Neuron (in vitro differentiated cells): ENCODE data around the gene NR3C2.

Experiments
- H2AFZ ChIP-seq: one replicate; pipeline ENCODE4 v1.6.1; 2013; ENCODE audit warnings: low read depth, mild to moderate bottlenecking, inconsistent platforms, low read length, moderate library complexity
- H3K27me3 ChIP-seq: one replicate; pipeline ENCODE4 v1.6.1; 2013; ENCODE audit warnings: low read length; ENCODE audit not compliant: insufficient read depth
- H3K36me3 ChIP-seq: one replicate; pipeline ENCODE4 v1.6.1; 2013; ENCODE audit warnings: low read length; ENCODE audit not compliant: insufficient read depth
- H3K4me1 ChIP-seq: one replicate; pipeline ENCODE4 v1.6.1; 2013; ENCODE audit warnings: low read length; ENCODE audit not compliant: insufficient read depth
- H3K4me3 ChIP-seq: 2 replicates; pipeline ENCODE4 v1.5.1; 2013; ENCODE audit warnings: mild to moderate bottlenecking, low read length, moderate library complexity
- H3K9me3 ChIP-seq: one replicate; pipeline ENCODE4 v1.6.1; 2013; ENCODE audit warnings: low read length

The NR3C2 gene

DNA sequence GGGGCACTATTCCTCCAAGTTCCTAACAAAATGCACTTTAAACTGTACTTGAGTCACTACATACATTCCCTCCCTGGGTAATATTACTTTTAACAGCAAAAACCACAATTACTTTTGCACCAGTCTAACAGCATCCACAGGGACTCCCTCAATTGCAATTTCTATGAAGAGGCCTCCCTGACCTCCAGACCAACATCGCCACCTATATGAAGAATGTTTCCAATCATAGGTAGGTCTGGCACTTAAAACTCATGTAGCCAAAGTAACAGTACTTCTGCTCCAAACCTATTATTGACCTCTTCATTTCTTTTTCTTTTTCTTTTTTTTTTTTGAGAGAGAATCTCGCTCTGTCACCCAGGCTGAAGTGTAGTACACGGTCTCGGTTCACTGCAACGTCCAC is 15.6 kb downstream of the NR3C2 start:
- H3K9me3 ChIP-seq: no peaks in the 10 kb centered on the region
- no peaks in the 10 kb centered on the region for H3K4me1 ChIP-seq
- H3K27me3 ChIP-seq: no peaks in the 10 kb centered on the region
- H3K4me3 ChIP-seq: no peak overlapping the region
- no peaks in the 10 kb centered on the region for H3K36me3 ChIP-seq
- H2AFZ ChIP-seq: no peak overlapping the region

DNA sequence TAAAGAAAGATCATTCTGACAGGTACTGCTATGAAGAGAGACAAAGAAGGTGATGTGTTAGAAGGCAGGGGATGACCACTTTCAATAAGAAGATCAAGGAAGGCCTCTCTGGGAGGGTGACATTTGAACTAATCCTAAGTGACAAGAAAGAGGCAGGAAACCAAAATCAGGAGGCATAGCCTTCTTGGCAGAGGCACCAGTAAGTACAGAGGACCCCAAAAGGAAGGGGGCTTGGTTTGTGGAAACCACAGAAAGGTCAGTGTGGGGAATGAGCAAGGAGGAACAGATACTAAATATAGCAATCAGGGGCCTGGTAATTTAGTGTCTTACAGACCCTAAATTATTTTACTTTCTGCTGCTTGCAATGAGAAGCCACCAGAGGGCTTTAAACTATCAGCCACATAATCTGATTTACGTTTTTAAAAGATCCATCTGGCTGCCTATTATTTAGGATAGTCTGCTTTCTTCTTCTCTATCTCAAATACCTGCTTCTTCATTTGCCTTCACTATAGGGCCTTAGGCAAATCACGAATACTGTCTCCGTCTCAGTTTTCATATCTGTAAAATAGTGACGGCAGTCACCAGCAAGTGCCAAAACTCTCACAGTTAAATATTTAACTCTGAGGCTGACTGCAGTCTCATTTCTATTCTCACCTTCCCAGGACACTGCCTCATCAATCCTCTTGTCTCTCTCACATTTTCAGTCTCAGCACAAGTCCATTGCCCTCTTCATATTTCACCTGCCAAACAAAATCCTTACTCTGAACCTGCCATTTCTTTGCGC is 16.7 kb downstream of the NR3C2 start:
- Histone ChIP-seq H3K4me3 (no peak overlapping the region), H3K4me1 (no peaks in the 10 kb centered on the region), H3K36me3 (no peaks in the 10 kb centered on the region), H3K27me3 (no peaks in the 10 kb centered on the region), H2AFZ (no peak overlapping the region), H3K9me3 (no peaks in the 10 kb centered on the region)

GRCh38 chr4:148420397-148420796 is 21.8 kb downstream of the NR3C2 start:
- H3K4me3 ChIP-seq: no peak overlapping the region
- no peaks in the 10 kb centered on the region for H3K27me3 ChIP-seq
- no peak overlapping the region for H2AFZ ChIP-seq
- no peaks in the 10 kb centered on the region for H3K36me3 ChIP-seq
- H3K4me1 ChIP-seq: no peaks in the 10 kb centered on the region
- no peaks in the 10 kb centered on the region for H3K9me3 ChIP-seq

DNA sequence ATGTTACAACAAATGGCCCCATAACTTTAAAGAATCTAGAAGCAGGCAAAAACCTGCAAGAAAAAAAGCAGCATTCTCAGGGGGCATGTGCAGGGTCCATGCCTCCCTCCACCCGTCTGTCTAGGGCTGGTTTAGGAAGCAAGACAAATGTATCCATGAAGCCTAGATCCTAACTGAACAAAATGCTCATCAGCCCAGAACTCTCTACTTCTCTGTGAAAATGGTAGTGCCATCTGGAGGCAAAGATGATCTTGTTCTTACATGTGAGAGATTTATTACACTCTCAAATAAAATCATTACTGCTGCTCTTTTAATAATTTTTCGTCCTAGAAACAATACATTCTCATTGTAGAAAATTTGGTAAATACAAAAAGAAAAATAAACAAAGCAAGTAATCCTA is 26.7 kb downstream of the NR3C2 start:
- Histone ChIP-seq H3K9me3 (no peaks in the 10 kb centered on the region), H3K36me3 (no peaks in the 10 kb centered on the region), H3K4me3 (no peak overlapping the region), H3K4me1 (no peaks in the 10 kb centered on the region), H2AFZ (no peak overlapping the region), H3K27me3 (no peaks in the 10 kb centered on the region)

DNA sequence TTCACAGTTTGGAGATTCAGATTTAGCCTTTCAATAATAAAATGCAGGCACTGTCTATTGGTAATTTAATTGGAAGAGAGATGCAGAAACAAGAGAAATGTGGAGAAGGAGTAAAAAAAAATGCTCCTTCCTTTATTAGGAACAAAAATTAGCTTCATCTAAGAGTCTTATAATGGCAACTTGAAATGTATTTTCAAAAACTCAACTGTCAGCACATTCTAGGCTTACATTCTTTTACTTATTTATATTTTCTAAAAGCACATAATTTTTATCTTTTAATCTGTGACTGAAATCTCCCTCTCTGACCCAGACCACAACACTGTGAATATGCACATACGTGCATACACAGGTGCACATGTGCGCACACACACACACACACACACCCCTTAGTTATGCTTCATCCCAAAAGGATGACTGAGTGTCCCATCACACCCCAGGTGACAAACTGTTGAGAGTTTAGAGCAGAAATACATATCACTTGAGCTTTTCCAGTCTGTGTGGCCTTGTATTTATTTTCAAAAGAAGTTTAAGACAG is 29.7 kb downstream of the NR3C2 start:
- Histone ChIP-seq H2AFZ (no peak overlapping the region), H3K27me3 (no peaks in the 10 kb centered on the region), H3K9me3 (no peaks in the 10 kb centered on the region), H3K4me3 (no peak overlapping the region), H3K36me3 (no peaks in the 10 kb centered on the region), H3K4me1 (no peaks in the 10 kb centered on the region)

DNA sequence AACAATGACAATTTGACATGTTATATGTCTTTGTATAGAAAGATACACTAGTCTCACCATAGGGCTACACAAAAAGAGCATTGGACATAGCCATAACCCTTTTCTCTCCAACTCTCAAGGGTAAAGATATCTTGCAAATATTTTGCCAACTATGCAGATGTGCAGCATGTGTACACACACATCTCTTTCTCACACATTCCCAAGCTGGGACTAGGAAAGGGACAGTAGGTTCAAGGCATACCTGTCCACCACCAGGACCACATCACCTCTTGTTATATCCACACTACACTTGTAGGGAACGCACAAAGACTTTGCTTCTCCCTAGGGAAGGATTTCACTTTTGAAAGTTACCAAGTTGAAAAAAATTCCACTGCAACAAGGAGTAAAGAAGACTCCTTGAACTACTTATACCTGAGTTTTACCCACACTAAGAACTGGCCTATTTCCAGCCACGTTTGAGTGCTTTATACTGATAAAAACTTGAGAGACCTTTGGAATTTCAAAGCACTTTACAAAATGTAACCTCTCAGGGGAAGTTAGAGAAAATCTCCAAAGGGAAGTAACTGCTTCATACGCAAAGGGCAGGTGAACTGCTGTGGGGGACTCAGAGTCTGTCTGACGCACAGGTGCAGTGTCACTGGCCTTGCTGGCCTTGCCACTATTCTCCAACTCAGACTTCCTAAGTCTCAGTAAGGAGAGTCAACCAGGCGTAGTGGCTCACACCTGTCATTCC is 36.9 kb downstream of the NR3C2 start:
- Histone ChIP-seq H3K4me3 (no peak overlapping the region), H3K4me1 (no peaks in the 10 kb centered on the region), H3K27me3 (no peaks in the 10 kb centered on the region), H2AFZ (no peak overlapping the region), H3K9me3 (no peaks in the 10 kb centered on the region), H3K36me3 (no peaks in the 10 kb centered on the region)

- Histone ChIP-seq H3K9me3 (no peaks in the 10 kb centered on the region), H3K4me1 (no peaks in the 10 kb centered on the region), H3K4me3 (no peak overlapping the region), H2AFZ (no peak overlapping the region), H3K36me3 (no peaks in the 10 kb centered on the region), H3K27me3 (no peaks in the 10 kb centered on the region)
Measured at GRCh38 chr4:148398988-148399387, 43.2 kb downstream of the NR3C2 start.

- Histone ChIP-seq H3K36me3 (no peaks in the 10 kb centered on the region), H3K4me1 (no peaks in the 10 kb centered on the region), H3K4me3 (no peak overlapping the region), H2AFZ (no peak overlapping the region), H3K9me3 (no peaks in the 10 kb centered on the region), H3K27me3 (no peaks in the 10 kb centered on the region)
Measured at GRCh38 chr4:148397771-148398170, 44.4 kb downstream of the NR3C2 start.

DNA sequence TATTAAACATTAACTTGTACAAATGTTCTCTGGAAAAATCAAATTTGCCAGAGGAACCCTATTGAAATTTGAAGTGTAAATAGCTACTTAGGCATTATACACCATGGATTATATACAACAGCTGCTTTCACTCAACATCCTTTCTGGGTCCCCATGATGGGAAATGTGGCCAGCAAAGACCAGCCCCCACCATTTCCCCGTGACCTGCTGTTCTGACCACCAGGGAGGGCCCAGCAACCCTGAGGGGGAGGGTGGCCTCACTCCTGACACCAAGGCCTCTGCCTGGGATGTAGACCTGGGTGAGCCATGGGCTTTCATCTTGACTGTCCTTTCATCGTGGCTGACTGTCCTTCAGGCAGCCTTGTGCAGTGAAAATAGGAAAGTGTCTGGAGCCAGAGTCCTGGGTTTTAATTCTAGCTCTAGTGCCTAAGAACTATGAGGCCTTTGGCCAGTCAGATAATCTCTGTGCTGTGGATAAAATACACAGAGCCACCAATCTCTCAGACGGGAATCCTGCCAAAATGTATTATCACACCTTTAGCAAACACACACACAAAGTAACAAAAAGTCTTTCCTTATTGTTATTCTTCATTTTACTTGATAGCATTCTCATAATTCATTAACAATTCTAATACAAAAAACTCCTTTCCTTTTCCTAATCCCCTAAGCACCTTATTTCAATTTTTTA is 45.1 kb downstream of the NR3C2 start:
- H3K27me3 ChIP-seq: no peaks in the 10 kb centered on the region
- H3K36me3 ChIP-seq: no peaks in the 10 kb centered on the region
- no peaks in the 10 kb centered on the region for H3K9me3 ChIP-seq
- H3K4me1 ChIP-seq: no peaks in the 10 kb centered on the region
- no peak overlapping the region for H3K4me3 ChIP-seq
- H2AFZ ChIP-seq: no peak overlapping the region

DNA sequence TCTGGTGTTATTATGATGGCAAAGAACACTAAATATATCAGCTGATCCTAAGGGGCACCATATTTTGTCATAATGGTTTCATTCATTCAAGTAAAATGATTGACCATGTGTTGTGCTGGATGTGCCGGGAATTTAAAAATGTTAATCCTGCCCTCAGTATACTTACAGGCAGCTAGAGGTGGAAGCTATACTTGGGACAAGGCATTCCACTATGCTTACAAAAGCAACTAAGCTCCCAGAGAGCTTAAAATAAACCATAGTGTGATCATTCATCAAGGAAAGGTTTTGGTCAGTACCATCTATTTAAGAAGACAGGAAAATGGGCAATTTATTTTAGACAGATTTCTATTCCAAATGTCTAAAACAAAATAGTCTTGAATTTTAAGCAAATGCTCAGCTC is 46.4 kb downstream of the NR3C2 start:
- no peaks in the 10 kb centered on the region for H3K27me3 ChIP-seq
- H3K4me1 ChIP-seq: no peaks in the 10 kb centered on the region
- no peaks in the 10 kb centered on the region for H3K36me3 ChIP-seq
- no peak overlapping the region for H2AFZ ChIP-seq
- H3K9me3 ChIP-seq: no peaks in the 10 kb centered on the region
- H3K4me3 ChIP-seq: no peak overlapping the region

DNA sequence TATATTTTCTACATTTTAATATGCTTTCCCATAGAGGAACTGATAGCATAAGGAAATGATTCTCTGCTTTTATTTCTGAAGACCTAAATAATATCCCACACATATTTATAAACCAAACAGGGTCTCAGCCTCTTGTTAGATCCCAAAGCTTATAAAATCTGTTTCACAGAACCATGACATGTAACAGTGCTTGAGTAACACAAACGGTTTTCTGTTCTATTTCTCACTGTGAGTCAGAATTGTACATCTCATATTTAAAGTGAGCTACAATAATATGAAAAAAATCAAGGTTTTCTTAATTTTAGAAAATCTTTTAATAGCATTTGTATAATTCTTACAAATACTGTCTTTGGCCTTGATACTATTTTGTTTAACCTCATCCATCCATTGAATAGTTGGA is 51.2 kb downstream of the NR3C2 start:
- Histone ChIP-seq H2AFZ (no peak overlapping the region), H3K9me3 (no peaks in the 10 kb centered on the region), H3K27me3 (no peaks in the 10 kb centered on the region), H3K4me3 (no peak overlapping the region), H3K4me1 (no peaks in the 10 kb centered on the region), H3K36me3 (no peaks in the 10 kb centered on the region)

DNA sequence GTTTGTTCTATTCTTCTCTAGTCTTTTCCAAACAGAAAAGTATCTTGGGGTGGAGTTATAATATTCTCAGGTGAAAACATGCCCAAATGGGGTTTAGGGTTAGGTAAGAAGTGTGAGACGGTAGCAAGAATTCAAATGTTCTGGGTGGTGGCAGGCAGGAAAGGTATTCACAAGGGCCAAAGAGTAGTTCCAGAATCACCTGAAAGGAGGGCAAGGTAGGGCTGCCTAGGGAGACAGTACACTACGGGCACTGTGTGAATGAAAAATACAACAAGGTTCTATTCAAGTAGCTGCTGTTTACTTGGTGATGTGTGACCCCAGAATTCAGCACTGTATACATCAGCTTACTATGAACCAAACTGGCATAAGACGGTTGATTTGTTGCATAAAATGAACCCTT is 51.9 kb downstream of the NR3C2 start:
- Histone ChIP-seq H2AFZ (no peak overlapping the region), H3K27me3 (no peaks in the 10 kb centered on the region), H3K36me3 (no peaks in the 10 kb centered on the region), H3K4me1 (no peaks in the 10 kb centered on the region), H3K4me3 (no peak overlapping the region), H3K9me3 (no peaks in the 10 kb centered on the region)

DNA sequence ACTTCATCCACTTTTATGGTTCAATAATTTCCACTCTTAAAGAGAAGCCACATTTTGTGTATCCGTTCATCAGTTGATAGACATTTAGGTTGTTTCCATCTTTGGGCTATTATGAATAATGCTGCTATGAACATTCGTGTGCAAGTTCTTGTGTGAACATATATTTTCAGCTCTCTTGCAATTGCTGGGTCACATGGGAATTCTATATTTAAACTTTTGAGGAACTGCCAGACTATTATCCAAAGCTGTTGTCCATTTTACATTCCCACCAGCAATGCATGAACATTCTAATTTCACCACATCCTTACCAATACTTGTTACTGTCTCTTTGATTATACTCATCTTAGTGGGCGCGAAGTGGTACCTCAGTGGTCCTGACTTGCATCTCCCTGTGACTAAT is 61.9 kb downstream of the NR3C2 start:
- Histone ChIP-seq H2AFZ (no peak overlapping the region), H3K4me1 (no peaks in the 10 kb centered on the region), H3K27me3 (no peaks in the 10 kb centered on the region), H3K36me3 (no peaks in the 10 kb centered on the region), H3K4me3 (no peak overlapping the region), H3K9me3 (no peaks in the 10 kb centered on the region)
